GM12872 (cell line): Measurements from ENCODE around the gene WT1.

ENCODE experiments used
- TF ChIP-seq, protein P1 (sequence below): IDR thresholded peaks from 3 replicates; pipeline ENCODE4 v1.5.1; 2011; ENCODE audit warnings: low read depth, mild to moderate bottlenecking, low read length, moderate library complexity; ENCODE audit not compliant: insufficient read depth

Gene WT1

GRCh38 chr11:32438866-32439489, 3.6 kb upstream of the WT1 start:
- TF ChIP-seq, protein P1, sequence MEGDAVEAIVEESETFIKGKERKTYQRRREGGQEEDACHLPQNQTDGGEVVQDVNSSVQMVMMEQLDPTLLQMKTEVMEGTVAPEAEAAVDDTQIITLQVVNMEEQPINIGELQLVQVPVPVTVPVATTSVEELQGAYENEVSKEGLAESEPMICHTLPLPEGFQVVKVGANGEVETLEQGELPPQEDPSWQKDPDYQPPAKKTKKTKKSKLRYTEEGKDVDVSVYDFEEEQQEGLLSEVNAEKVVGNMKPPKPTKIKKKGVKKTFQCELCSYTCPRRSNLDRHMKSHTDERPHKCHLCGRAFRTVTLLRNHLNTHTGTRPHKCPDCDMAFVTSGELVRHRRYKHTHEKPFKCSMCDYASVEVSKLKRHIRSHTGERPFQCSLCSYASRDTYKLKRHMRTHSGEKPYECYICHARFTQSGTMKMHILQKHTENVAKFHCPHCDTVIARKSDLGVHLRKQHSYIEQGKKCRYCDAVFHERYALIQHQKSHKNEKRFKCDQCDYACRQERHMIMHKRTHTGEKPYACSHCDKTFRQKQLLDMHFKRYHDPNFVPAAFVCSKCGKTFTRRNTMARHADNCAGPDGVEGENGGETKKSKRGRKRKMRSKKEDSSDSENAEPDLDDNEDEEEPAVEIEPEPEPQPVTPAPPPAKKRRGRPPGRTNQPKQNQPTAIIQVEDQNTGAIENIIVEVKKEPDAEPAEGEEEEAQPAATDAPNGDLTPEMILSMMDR: no peak

DNA sequence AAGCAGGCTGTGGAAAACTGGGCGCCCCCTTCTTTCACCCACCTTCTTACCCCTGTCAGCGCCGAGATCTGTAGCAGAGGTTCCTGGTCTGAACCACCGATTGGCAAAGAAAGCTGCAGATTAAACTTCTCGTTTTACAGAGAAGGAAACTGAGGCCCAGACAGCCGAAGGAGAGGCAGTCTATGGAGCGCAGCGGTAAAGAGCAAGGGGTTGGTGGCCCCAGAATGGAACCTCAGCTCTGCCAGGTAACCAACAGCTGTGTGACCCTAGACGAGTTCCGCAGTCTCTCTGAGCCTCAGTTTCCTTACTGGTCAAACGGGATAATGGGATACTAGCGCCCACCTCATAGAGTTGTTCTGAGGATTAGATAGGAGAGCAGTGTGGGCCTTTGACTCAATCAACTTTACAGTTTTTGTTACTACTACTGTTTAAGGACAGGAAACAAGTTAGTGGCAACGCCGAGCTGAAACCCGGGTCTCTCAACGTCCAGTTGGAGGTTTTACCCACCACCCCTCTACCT, 3.1 kb upstream of the WT1 start:
- TF ChIP-seq, protein P1: no peak

- TF ChIP-seq, protein P1: no peak
Measured at GRCh38 chr11:32437495-32438345, 2.4 kb upstream of the WT1 start.

DNA sequence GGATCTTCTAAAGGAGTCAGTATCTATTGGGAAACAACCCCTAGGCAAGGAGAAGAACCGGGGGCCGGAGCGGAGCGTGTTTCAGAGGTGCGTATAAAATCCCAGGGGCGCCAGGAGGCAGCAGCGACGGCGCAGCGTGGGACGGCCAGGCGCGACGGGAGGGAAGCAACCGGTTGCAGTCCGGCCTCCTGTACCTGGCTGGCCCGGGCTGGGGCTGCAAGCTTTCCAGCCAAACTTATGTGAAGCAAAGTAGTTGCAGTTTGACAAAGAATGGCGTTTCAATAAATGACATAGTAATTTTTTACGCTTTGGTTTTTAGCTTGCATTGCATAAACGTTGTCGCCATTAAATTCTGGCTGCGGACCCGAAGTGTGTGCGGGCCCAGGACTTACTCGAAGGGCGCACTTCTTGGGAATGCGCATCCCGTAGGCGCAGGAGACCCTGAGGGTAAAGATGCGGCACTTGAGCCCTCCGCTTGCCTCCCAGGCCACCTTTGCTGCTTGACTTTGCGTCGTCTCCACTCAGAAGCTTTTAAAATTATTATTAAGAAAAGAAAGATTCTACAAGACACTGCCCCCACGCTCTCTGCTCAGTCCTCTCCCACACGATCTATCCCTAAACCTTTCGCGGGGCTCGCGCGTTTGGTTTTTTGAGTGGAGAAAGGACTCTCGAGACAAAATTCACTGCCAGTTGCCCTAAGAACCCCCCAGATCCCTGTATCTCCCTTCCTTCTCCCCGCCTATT, 1.6 kb upstream of the WT1 start:
- TF ChIP-seq, protein P1: no peak

DNA sequence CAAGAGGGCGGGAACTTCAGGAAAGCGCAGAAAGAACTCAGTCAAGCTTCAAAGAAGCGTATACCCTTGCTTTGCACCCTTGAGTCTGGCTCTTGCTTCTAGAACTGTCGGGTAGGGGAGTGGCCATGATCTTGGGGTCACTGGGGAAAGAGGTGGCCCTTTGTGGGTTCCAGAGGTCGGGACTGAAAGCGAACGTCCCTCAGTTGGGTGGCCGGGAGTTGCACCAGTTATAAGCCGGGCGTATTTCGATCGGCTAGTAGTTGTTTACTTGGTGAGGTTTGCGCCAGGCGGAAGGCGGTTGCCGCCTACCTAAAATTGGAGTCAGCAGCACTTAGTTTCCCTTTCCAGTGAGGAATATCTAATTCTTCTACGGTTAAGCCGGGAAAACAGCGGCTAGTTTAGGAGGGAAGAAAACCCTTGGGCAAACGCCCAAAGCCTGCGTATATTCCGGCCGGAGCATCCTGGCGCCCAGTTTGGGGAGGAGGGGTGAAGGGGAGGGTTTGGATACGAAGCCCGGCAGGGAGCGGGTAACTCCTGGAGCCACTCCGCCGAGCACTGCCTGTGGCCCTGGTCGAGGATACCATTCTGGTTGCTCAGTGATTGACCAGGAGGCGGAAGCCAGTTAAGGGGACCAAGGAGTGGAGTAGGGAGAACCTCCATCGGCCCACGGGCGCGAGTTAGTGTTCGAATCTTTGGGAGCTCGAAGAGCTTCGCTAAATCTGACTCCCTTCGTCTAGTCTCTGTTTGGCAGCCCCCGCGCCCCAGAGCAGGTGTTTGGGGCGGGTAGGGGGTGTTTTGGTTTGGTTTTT, 807 bp upstream of the WT1 start:
- TF ChIP-seq, protein P1: no peak

- TF ChIP-seq, protein P1: no peak
Measured at GRCh38 chr11:32435152-32435480, 223 bp downstream of the WT1 start.
